Fibroblast of the conjunctiva (primary cell): Measurements from ENCODE around the gene MTTP.
"Not testable (repeated sequence)": the region's sequence is repeated elsewhere in the genome, so short reads cannot be mapped to it uniquely, and the experiment has no call there.

Experiments used
- DNase-seq: peaks from one replicate; pipeline ENCODE4 v3.0.0-alpha.2; 2010; ENCODE audit warnings: low read depth

The MTTP gene

GRCh38 chr4:99574530-99575324 lies at the start of gene MTTP:
MTTP (plus strand) TSS chr4:99574824; CDS start chr4:99574910, 86 bp downstream.
- DNase-seq = no peak

GRCh38 chr4:99529228-99529627 lies 45.4 kb upstream of the MTTP start:
- DNase-seq = peak; percentile 10

- no peak for DNase-seq
Observed at GRCh38 chr4:99529956-99530355, 44.7 kb upstream of the MTTP start.

GRCh38 chr4:99534699-99535098 lies 39.9 kb upstream of the MTTP start:
- DNase-seq = not testable (repeated sequence)

- no peak for DNase-seq
Observed at GRCh38 chr4:99536271-99536670, 38.4 kb upstream of the MTTP start.

- DNase-seq = no peak
Observed at GRCh38 chr4:99536848-99537247, 37.8 kb upstream of the MTTP start.

GRCh38 chr4:99537674-99538073 lies 37.0 kb upstream of the MTTP start:
- DNase-seq = no peak

GRCh38 chr4:99540277-99540939 lies 34.2 kb upstream of the MTTP start:
- no peak for DNase-seq

GRCh38 chr4:99552872-99553271 lies 21.8 kb upstream of the MTTP start:
- DNase-seq = no peak

GRCh38 chr4:99563310-99564186 lies 11.1 kb upstream of the MTTP start, which contains the start of gene TRMT10A:
TRMT10A (minus strand) TSS chr4:99564039; CDS start chr4:99559338, 4,701 bp downstream.
- peak; percentile 97 for DNase-seq

- no peak for DNase-seq
Observed at GRCh38 chr4:99564921-99565320, 9.7 kb upstream of the MTTP start.

- no peak for DNase-seq
Observed at GRCh38 chr4:99571883-99572282, 2.7 kb upstream of the MTTP start.

- no peak for DNase-seq
Observed at GRCh38 chr4:99572527-99573240, 1.9 kb upstream of the MTTP start.

GRCh38 chr4:99573735-99574368 lies 772 bp upstream of the MTTP start:
- DNase-seq = no peak

GRCh38 chr4:99578714-99579113 lies 4.1 kb downstream of the MTTP start:
- no peak for DNase-seq

- DNase-seq = no peak
Observed at GRCh38 chr4:99585516-99585915, 10.9 kb downstream of the MTTP start.

GRCh38 chr4:99586322-99586721 lies 11.7 kb downstream of the MTTP start:
- DNase-seq = no peak

- no peak for DNase-seq
Observed at GRCh38 chr4:99586797-99587196, 12.2 kb downstream of the MTTP start.

GRCh38 chr4:99587309-99587708 lies 12.7 kb downstream of the MTTP start:
- no peak for DNase-seq

- no peak for DNase-seq
Observed at GRCh38 chr4:99587803-99588202, 13.2 kb downstream of the MTTP start.

GRCh38 chr4:99591757-99592156 lies 17.1 kb downstream of the MTTP start:
- no peak for DNase-seq
